Epithelial cell of proximal tubule (primary cell): ENCODE measurements around the gene CCNG2. TPM values are rescaled to one million over a fixed set of nuclear protein-coding genes. Genes with fewer than 3 reads are reported as not detected.

Experiments used
- DNase-seq: peaks from one replicate; pipeline ENCODE4 v3.0.0-alpha.2; 2011; ENCODE audit warnings: low read depth
- H3K4me3 ChIP-seq: 2 replicates; pipeline ENCODE4 v1.5.1; 2011; ENCODE audit warnings: low read depth, mild to moderate bottlenecking, low read length
- total RNA-seq: library from RNA; depleted of rRNA; stranded (reverse); fragments of >200 nt; gene quantifications from 2 replicates; pipeline ENCODE4 v1.2.3, GENCODE V29; 2015
- TF ChIP-seq, protein P1 (sequence below): conservative IDR thresholded peaks from 2 replicates; pipeline ENCODE4 v1.5.1; 2012; ENCODE audit warnings: low read depth, mild to moderate bottlenecking, low read length

CCNG2 gene
- total RNA-seq, 1 donor from 2014 or later: 22.1 TPM

DNA sequence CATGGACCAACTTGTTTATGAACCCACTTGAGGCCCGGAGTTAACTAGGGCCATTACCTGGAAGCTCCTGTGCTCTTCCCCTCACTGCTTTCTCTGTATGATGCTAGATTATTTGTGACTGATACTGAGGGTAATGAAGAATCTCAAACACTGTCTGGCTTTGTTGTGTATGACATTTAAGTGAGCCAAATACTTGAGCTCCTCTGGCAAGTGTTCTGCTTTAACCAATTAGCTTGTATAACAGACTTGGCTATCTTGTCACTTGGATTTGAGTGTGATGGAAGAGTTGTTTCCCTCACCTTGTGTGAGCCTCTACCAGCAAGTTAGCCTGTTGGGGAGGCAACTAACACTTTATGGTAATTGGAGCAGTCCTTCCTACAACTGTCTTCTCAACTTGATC lies 42.7 kb downstream of the CCNG2 start:
- TF ChIP-seq, protein P1, sequence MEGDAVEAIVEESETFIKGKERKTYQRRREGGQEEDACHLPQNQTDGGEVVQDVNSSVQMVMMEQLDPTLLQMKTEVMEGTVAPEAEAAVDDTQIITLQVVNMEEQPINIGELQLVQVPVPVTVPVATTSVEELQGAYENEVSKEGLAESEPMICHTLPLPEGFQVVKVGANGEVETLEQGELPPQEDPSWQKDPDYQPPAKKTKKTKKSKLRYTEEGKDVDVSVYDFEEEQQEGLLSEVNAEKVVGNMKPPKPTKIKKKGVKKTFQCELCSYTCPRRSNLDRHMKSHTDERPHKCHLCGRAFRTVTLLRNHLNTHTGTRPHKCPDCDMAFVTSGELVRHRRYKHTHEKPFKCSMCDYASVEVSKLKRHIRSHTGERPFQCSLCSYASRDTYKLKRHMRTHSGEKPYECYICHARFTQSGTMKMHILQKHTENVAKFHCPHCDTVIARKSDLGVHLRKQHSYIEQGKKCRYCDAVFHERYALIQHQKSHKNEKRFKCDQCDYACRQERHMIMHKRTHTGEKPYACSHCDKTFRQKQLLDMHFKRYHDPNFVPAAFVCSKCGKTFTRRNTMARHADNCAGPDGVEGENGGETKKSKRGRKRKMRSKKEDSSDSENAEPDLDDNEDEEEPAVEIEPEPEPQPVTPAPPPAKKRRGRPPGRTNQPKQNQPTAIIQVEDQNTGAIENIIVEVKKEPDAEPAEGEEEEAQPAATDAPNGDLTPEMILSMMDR: no peak
- no peak for DNase-seq

DNA sequence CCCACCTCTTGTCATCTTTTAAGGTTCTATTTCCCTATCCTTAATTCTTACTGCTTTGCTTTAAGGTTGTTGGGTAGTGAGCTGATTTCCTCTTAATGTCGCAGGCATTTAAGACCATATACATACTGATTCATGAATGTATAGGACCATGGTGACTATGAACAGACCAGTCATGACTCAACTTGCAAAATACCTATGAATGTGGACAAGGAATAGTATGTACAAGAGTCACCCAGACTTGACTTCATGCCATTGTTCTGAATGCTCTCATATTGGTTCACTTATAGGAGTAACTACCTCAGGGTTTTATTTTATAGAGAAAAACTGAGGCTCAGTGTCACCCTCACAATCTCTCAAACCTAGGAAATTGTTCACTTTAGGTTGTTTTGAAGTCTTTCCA lies 44.3 kb downstream of the CCNG2 start:
- H3K4me3 ChIP-seq: no peak overlapping the region
- no peak for DNase-seq
- TF ChIP-seq, protein P1: no peak

More for the DNA sequence above, 42.7 kb downstream of the CCNG2 start:
- H3K4me3 ChIP-seq: no peak overlapping the region

DNA sequence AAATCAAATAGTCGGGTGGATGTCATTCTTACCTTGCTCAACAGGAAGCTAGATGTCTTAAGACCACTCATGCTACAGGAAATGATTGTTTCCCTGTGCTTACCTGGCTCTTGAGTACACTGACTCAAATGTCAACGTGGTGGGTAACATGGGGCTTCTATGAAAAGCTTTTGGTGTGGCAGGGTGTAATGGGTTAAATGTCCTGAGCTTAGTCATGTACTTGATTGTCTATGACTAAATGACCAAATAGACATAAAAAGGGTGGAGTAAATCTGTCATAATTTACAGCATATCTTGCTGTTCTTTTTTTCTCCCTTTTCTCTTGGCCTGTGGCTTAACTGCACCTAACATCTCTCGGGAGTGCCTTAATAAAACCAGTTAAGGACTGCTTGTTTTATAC lies 44.9 kb downstream of the CCNG2 start:
- H3K4me3 ChIP-seq: no peak overlapping the region
- DNase-seq: no peak
- TF ChIP-seq, protein P1: no peak

DNA sequence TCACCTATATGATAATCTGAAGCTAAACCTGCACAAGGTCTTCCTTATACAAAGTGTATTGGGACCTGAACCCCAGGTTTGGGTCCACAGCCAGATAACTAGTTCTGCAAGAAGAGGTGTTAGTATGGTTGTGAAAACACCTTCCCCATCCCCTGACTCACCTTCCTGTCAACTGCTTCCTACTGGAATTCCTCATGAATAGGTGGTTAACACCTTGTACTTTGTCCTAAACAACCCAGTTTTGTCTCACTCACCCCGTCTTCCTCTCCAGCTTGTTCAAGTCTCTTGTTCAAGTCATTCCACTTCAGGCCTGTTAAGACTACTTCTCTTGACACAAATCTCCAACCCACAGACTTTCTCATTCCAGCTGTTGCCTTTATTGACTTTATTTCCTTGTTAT lies 45.5 kb downstream of the CCNG2 start:
- H3K4me3 ChIP-seq: no peak overlapping the region
- no peak for DNase-seq
- TF ChIP-seq, protein P1: no peak

DNA sequence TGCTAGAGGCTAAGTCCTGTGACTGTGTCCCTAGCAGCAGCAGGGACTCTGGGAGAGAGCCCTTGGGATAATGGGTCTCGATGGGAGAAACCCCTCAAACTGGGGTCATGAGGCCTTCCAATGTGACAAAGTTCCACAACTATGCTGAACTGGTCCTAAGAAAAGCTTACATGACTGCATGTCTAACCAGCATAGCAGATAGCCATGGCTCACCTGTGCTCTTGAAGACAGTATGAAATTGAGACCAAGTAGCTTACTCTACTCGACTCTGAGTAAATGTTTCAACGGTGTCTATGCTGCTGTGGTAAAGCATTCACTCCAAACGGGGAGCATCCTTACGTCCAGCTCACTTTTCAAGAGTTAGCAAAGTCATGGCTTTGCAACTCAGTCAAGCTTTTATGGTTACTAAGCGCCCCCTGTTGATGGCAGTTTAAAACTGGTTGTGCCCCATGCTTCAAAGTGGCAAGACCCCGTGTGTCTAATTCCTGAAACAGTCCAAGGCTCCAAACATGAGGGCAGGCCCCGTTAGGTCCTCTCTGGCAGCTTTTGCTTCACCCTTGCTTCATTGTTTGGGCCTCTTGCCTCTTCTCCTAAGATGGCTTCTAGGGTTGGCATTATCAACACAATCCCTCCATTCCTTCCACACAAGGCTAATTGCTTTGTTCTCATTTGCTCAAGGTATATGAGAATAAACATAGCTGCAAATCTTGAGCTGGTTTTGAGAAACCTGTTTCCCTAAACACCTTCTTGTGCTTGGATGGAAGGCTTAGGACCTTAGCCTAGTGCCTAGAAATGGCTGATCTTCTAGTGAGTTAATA lies 46.6 kb downstream of the CCNG2 start:
- peak; percentile 25 for DNase-seq
- H3K4me3 ChIP-seq: no peak overlapping the region
- TF ChIP-seq, protein P1: peak; percentile 89

DNA sequence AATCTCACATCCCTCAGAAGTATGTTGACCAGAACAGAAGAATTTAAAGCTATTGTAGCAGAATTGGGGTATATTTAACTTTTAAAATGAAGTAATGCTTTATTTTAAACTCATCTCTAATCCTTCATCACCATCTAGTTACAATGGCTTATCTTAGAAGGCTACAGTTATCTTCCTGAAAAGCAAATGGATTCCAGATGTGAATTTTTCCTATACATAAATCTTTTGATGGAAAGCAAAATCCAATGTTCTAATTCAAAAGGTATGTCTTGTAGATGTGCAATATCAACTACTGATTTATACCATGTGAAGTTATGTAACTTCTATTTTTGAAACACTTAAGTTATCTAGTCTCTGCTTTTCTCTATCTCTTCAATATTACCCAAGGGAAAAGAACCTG lies 47.6 kb downstream of the CCNG2 start:
- DNase-seq: no peak
- no peak overlapping the region for H3K4me3 ChIP-seq
- TF ChIP-seq, protein P1: no peak

DNA sequence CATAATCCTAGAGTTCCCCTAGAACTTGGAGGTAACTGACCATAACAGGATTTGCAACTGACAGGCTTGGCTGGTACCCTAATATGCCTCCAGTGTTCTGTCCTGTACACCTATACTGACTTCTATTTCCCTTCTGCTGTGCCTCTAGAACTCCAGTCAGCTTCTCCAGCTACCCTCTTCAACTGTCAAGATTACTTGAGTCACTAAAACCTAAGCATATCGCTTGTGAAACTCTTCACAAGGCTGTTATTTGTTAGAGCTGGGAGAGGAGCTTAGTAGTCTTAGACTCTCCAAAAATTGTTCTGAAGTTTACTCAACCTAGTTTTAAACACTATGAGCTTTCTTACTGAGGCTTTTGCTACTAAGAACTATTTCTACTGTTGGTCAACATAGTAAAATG lies 52.0 kb downstream of the CCNG2 start:
- no peak overlapping the region for H3K4me3 ChIP-seq
- DNase-seq: no peak
- TF ChIP-seq, protein P1: no peak
